ENCODE data around the gene FGF14.

GRCh38 chr13:101833671-101834070 is 568.2 kb downstream of the FGF14 start:
- TF ChIP-seq CTCF (conservative IDR thresholded peaks at IDR 0.05; ENCODE audit: low read depth, low read length) (no peak), POLR2A (IDR thresholded peaks at IDR 0.05; ENCODE audit: low read depth, low read length) (no peak)

Measured in IMR-90 (cell line).